Medulla oblongata (tissue), 1 donor: ENCODE data around the gene TSNAX.

Experiments
- DNase-seq: peaks from one replicate; pipeline ENCODE4 v3.0.0-alpha.2; 2015; ENCODE audit errors: extremely low spot score

Gene TSNAX

GRCh38 chr1:231518485-231519034 lies 9.9 kb upstream of the TSNAX start:
- no peak for DNase-seq

- no peak for DNase-seq
These were observed 9.3 kb upstream of the TSNAX start for GRCh38 chr1:231519166-231519565.

- no peak for DNase-seq
These were observed 6.4 kb upstream of the TSNAX start for GRCh38 chr1:231522038-231522437.

GRCh38 chr1:231522931-231523642 lies 5.4 kb upstream of the TSNAX start:
- DNase-seq = no peak

- peak; percentile 37 for DNase-seq
These were observed 4.7 kb upstream of the TSNAX start for GRCh38 chr1:231523816-231524215.

GRCh38 chr1:231526536-231526935 lies 1.9 kb upstream of the TSNAX start:
- DNase-seq = no peak

- no peak for DNase-seq
These were observed 790 bp upstream of the TSNAX start for GRCh38 chr1:231527586-231528171.

- no peak for DNase-seq
These were observed 4.8 kb downstream of the TSNAX start for GRCh38 chr1:231533240-231533639.

- DNase-seq = no peak
These were observed 6.3 kb downstream of the TSNAX start for GRCh38 chr1:231534703-231535159.

GRCh38 chr1:231536099-231536498 lies 7.6 kb downstream of the TSNAX start:
- no peak for DNase-seq

GRCh38 chr1:231540847-231541246 lies 12.4 kb downstream of the TSNAX start:
- no peak for DNase-seq

- DNase-seq = no peak
These were observed 13.4 kb downstream of the TSNAX start for GRCh38 chr1:231541842-231542241.

GRCh38 chr1:231544943-231545592 lies 16.6 kb downstream of the TSNAX start:
- DNase-seq = no peak

GRCh38 chr1:231546693-231547092 lies 18.2 kb downstream of the TSNAX start:
- no peak for DNase-seq

GRCh38 chr1:231549733-231550447 lies 21.4 kb downstream of the TSNAX start:
- DNase-seq = no peak

GRCh38 chr1:231550448-231550781 lies 21.9 kb downstream of the TSNAX start:
- DNase-seq = no peak

- no peak for DNase-seq
These were observed 24.9 kb downstream of the TSNAX start for GRCh38 chr1:231553320-231553719.

- no peak for DNase-seq
These were observed 26.5 kb downstream of the TSNAX start for GRCh38 chr1:231554969-231555368.

GRCh38 chr1:231557411-231557810 lies 28.9 kb downstream of the TSNAX start:
- DNase-seq = no peak

GRCh38 chr1:231557898-231558707 lies 29.6 kb downstream of the TSNAX start:
- DNase-seq = no peak

- no peak for DNase-seq
These were observed 30.3 kb downstream of the TSNAX start for GRCh38 chr1:231558708-231559185.
